Body of pancreas (tissue), 4 donors: ENCODE data around the gene CD177.

Experiments
- POLR2A ChIP-seq, 3 donors: fragments of 450-650 bp; IDR thresholded peaks; one replicate each; pipeline ENCODE4 v1.6.1; 2016; ENCODE audit warnings: antibody characterized with exemption in 3 of 3, mild to moderate bottlenecking in 2 of 3
- TF ChIP-seq, protein P1 (sequence below), 7 experiments: fragments of 450-650 bp in 4 of 7; fragments of 200-600 bp in 3 of 7; sonication (generic) in 3 of 7; IDR thresholded peaks; one replicate each; pipeline ENCODE4 v1.5.1; 2016 to 2019; ENCODE audit warnings: antibody characterized with exemption in 7 of 7

DNA sequence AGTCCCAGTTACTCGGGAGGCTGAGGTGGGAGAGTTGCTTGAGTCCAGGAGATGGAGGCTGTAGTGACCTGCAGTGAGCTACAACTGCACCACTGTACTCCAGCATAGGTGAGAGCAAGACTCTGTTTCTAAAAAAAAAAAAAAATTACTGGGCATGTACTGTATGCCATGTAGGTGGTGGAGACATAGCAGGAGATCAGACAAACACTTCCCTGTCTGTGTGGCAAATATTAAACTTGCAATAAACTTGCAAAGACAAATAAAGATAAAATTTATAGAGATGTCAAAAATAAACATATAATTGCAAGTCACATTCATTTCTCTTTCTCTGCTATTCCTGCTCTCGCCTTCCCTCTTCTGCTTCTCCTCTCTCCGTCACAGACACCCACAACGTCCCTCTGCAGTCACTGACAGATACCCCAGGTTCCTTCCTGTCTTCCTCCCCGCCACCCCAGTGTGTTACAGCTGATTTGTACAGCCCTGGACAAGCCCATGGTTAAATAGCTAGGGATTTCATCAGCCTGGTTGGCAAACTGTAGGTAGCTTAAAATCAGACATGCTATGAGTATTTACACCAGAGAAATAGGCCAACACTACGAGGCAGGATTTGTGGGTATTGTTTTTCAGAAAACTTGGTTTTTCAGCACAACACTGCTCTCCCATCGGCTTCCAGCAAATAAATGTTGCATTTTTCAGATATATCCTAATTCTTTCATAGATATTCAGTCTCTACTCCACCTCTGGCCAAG, 1.3 kb upstream of the CD177 start:
- TF ChIP-seq, protein P1, sequence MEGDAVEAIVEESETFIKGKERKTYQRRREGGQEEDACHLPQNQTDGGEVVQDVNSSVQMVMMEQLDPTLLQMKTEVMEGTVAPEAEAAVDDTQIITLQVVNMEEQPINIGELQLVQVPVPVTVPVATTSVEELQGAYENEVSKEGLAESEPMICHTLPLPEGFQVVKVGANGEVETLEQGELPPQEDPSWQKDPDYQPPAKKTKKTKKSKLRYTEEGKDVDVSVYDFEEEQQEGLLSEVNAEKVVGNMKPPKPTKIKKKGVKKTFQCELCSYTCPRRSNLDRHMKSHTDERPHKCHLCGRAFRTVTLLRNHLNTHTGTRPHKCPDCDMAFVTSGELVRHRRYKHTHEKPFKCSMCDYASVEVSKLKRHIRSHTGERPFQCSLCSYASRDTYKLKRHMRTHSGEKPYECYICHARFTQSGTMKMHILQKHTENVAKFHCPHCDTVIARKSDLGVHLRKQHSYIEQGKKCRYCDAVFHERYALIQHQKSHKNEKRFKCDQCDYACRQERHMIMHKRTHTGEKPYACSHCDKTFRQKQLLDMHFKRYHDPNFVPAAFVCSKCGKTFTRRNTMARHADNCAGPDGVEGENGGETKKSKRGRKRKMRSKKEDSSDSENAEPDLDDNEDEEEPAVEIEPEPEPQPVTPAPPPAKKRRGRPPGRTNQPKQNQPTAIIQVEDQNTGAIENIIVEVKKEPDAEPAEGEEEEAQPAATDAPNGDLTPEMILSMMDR (IDR thresholded peaks at IDR 0.05), result no peak
- TF ChIP-seq POLR2A (IDR thresholded peaks at IDR 0.05), result no peak
